Uterus (tissue), 2 donors: ENCODE results near the gene FKRP.

Experiments
- POLR2A ChIP-seq, 2 donors: fragments of 450-650 bp; IDR thresholded peaks; one replicate each; pipeline ENCODE4 v1.6.1; 2016; ENCODE audit warnings: antibody characterized with exemption in 2 of 2, mild to moderate bottlenecking in 1 of 2, moderate library complexity in 1 of 2
- TF ChIP-seq, protein P1 (sequence below), 4 experiments: fragments of 200-600 bp in 2 of 4; fragments of 450-650 bp in 2 of 4; sonication (generic) in 2 of 4; IDR thresholded peaks; one replicate each; pipeline ENCODE4 v1.5.1; 2016 to 2019; ENCODE audit warnings: antibody characterized with exemption in 4 of 4, mild to moderate bottlenecking in 2 of 4, moderate library complexity in 1 of 4

DNA sequence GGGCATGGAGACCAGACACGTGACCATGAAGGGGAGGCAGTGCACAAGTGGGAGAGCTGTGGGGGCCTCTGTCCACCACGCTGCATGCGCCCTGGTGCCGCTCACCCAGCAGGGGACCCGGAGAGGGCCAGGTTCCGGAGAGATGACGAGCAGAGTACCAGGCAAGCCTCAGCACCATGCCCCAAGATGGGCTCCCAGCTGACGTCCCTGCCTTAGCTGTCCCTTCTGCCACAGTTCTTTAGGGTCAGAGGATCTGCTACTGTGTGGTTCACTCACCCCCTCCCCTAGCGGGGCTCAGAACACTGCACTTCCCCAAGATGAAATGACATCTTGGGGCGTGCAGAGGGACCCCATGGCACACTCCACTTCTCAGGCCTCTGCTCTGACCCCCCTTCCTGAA, 19.3 kb upstream of the FKRP start:
- TF ChIP-seq, protein P1, sequence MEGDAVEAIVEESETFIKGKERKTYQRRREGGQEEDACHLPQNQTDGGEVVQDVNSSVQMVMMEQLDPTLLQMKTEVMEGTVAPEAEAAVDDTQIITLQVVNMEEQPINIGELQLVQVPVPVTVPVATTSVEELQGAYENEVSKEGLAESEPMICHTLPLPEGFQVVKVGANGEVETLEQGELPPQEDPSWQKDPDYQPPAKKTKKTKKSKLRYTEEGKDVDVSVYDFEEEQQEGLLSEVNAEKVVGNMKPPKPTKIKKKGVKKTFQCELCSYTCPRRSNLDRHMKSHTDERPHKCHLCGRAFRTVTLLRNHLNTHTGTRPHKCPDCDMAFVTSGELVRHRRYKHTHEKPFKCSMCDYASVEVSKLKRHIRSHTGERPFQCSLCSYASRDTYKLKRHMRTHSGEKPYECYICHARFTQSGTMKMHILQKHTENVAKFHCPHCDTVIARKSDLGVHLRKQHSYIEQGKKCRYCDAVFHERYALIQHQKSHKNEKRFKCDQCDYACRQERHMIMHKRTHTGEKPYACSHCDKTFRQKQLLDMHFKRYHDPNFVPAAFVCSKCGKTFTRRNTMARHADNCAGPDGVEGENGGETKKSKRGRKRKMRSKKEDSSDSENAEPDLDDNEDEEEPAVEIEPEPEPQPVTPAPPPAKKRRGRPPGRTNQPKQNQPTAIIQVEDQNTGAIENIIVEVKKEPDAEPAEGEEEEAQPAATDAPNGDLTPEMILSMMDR (IDR thresholded peaks at IDR 0.05), result no peak
- TF ChIP-seq POLR2A (IDR thresholded peaks at IDR 0.05), result no peak
